ENCODE measurements around the gene KCNA3. TPM values are rescaled to one million over a fixed set of nuclear protein-coding genes. Genes with fewer than 3 reads are reported as not detected.

KCNA3 gene
- total RNA-seq, 1 donor from 2014 or later = 24.0 TPM

DNA sequence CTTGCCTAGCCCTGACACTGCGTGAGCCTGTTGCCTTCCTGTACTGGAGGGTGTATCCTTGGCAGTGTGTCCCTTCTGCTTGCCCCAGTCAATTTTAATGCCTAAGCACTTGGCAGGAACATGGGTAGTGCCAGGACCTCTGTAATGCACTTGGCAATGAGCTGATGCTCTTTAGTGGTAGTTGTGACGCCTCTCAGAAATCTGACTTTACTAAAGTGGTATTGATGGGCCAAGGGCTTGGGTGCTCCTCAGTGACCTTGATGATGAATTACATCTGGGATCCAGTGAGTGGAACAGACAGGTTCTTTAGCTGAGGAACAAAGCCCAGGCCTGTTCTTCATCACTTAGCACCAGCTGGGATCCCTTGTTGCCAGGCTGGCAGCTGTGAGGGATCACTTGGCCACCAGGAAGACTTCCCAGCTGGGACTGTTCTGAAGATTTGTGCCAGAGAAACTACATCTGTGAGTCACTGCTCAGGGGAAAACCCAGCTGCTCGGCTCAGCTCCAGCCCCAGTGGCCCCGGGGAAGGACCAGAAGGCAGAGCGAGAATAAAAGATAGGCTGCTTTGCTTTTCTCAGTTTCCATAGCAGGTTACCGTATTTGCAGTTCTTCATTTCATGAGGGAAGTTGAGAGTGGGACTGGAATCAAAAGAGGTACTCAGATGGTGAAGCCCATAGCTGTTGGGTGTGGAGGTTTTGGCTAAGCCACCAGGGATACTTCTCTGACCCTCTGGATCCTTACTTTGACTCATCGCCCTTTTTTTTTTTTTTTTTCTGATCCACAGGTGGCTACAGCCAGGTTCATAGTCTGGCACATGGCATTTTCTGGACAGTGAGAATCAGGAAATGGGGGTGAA, 40.1 kb downstream of the KCNA3 start:
- Mint-ChIP-seq H3K4me3 (ENCODE audit: low read depth) (peak overlapping the region; percentile 65), H3K4me1 (ENCODE audit: low read depth) (peaks cover 60% of the 10 kb centered on the region), H3K9me3 (no peaks in the 10 kb centered on the region), H3K27me3 (ENCODE audit: low read depth) (no peaks in the 10 kb centered on the region), H3K36me3 (ENCODE audit: low read depth) (no peaks in the 10 kb centered on the region), H3K27ac (peak overlapping the region; percentile 91)
- intact Hi-C loops (cut with micrococcal nuclease) = loop anchor here (1.0 to 10.0 kb wide), 6 partner anchors 38 to 840 kb away; partner anchors contain the start of genes C1orf162, CEPT1, DRAM2 and LRIF1
- DNase-seq (ENCODE audit: low spot score) = peak; percentile 59

DNA sequence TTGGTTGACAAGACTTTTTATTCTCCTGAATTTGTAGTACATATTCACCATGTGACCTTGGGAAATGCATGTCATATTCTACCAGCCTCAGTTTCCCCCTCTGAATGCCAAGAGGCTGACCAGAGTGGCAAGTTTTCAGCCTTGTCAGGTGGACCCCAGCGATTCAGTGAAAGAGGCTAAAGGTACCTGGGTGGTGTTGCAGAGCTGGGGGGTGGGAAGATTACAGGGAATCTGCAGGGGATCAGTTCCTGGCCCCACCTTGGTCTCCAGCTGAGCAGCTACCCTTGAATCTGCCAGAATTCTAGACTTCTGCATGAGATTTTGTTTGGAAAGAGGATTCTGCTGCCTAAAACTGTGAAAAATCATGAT, 40.7 kb downstream of the KCNA3 start:
- H3K4me3 Mint-ChIP-seq (ENCODE audit: low read depth) = no peak overlapping the region

DNA sequence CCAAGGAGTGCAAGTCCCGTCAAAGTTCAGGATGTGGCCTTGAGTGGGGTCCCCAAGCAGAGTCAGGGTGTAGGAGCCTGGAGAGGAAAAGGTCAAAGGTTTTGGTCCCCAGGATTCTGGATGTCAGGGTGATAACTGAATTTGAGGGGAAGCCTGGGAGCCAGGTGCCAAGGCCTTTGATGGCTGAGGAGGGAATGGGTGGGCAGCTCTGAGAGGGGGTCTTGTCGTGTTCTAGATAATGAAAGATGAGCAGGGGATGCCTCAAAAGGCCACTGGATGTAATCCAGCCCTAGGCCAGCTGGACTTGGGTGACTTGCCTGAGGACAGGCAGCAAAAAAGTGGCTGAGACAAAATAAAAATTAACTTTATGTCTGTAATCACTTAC, 41.1 kb downstream of the KCNA3 start:
- peak overlapping the region; percentile 42 for H3K27ac Mint-ChIP-seq
- no peak overlapping the region for H3K4me3 Mint-ChIP-seq (ENCODE audit: low read depth)
- no peaks in the 10 kb centered on the region for H3K27me3 Mint-ChIP-seq (ENCODE audit: low read depth)
- H3K9me3 Mint-ChIP-seq = no peaks in the 10 kb centered on the region
- no peaks in the 10 kb centered on the region for H3K36me3 Mint-ChIP-seq (ENCODE audit: low read depth)
- no peak for DNase-seq (ENCODE audit: low spot score)
- intact Hi-C loops (cut with micrococcal nuclease) = loop anchor here (2.0 to 10.0 kb wide), 5 partner anchors 149 to 841 kb away; partner anchors contain the start of genes C1orf162, CEPT1, DRAM2 and LRIF1
- H3K4me1 Mint-ChIP-seq (ENCODE audit: low read depth) = peaks cover 54% of the 10 kb centered on the region

More for the DNA sequence above, 40.7 kb downstream of the KCNA3 start:
- H3K27ac Mint-ChIP-seq = peak overlapping the region; percentile 91
- DNase-seq (ENCODE audit: low spot score) = no peak
- no peaks in the 10 kb centered on the region for H3K27me3 Mint-ChIP-seq (ENCODE audit: low read depth)
- no peaks in the 10 kb centered on the region for H3K36me3 Mint-ChIP-seq (ENCODE audit: low read depth)
- intact Hi-C loops (cut with micrococcal nuclease) = loop anchor here (2.0 to 10.0 kb wide), 5 partner anchors 148 to 841 kb away; partner anchors contain the start of genes C1orf162, CEPT1, DRAM2 and LRIF1
- no peaks in the 10 kb centered on the region for H3K9me3 Mint-ChIP-seq
- peaks cover 58% of the 10 kb centered on the region for H3K4me1 Mint-ChIP-seq (ENCODE audit: low read depth)

DNA sequence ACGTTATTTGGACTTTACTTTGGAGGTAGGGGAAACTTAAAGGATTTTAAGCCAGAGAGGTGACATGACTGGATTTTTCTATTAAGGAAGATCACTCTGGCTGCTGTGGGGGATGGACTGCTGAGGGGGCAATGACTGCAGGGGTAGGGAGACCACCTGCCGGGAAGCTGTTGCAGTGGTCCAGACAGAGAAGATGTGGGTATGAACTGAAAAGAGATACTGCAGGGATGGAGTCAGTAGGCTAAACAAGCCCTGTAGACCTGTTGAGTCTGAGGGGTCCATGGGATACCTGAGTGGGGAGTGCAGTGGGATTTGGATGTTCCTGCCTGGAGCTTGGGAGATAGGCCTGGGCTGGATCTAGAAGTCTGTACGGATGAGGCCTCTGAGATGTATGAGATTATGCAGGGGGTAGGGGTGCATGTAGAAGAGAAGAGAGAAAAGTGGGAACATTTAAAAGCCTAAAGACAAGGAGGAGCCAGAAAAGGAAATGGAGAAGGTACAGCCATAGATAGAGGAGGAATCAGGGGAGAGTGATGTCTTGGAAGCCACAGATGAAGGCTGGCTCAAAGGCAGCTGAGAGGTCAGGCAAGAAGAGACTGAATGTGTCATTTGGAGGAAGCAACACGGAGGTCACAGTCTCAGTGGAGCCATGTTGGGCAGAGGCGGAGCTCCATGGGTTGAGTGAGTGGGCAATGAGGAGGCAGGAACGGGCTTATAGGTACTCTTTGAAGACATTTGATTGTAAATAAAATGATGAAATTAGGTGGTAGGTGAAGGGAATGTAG, 42.7 kb downstream of the KCNA3 start:
- DNase-seq (ENCODE audit: low spot score) = no peak
- H3K36me3 Mint-ChIP-seq (ENCODE audit: low read depth) = peaks cover under 1% of the 10 kb centered on the region
- intact Hi-C loops (cut with micrococcal nuclease) = loop anchor here (1.0 to 10.0 kb wide), 9 partner anchors 13 to 843 kb away; partner anchors contain the start of genes C1orf162, CEPT1, DRAM2 and LRIF1
- H3K4me3 Mint-ChIP-seq (ENCODE audit: low read depth) = no peak overlapping the region
- H3K9me3 Mint-ChIP-seq = no peaks in the 10 kb centered on the region
- H3K27ac Mint-ChIP-seq = no peak overlapping the region
- H3K27me3 Mint-ChIP-seq (ENCODE audit: low read depth) = no peaks in the 10 kb centered on the region
- H3K4me1 Mint-ChIP-seq (ENCODE audit: low read depth) = peaks cover 57% of the 10 kb centered on the region

DNA sequence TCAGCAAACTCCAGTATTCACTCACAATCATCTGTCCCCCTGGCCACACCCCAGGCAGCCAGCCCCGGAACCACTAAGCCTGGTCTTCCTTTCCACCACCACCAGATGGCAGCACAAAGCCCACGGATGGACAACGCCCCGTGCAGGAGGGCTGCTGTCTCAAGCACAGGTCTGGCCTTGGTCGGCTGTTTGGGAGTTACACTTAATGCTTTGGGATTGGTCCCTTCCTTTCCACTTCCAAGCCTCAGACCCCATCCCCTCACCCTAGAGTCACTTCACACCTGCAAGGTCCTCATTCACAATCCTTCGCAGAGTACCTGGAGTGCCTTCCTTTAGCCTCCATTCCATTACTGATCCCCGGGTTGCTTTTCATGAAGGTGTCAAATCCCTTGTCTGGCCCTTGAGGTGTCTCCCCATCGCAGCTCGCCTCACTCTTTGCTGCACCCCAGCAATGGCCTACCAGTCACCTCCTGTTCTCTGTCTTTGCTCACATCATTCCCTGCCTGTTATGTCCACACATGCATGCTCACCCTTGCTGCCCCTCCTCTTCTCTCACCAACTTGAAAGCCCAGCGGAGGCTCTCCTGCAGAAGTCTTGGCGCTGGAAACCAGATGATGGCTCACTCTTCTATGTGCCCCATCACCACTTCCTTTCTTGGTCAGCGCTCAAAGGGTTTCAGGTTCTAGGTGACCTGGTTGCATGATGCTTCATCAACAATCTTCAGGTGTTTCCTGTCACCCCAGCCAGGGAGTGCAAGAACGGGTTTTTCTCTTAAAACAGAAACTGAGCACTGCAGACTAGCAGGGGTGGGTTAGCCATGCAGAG, 43.7 kb downstream of the KCNA3 start:
- DNase-seq (ENCODE audit: low spot score) = peak; percentile 81
- Mint-ChIP-seq H3K4me1 (ENCODE audit: low read depth) (peaks cover 58% of the 10 kb centered on the region), H3K4me3 (ENCODE audit: low read depth) (no peak overlapping the region), H3K9me3 (no peaks in the 10 kb centered on the region), H3K36me3 (ENCODE audit: low read depth) (peaks cover 5% of the 10 kb centered on the region), H3K27me3 (ENCODE audit: low read depth) (no peaks in the 10 kb centered on the region), H3K27ac (no peak overlapping the region)
- intact Hi-C loops (cut with micrococcal nuclease) = loop anchor here (1.0 to 10.0 kb wide), 9 partner anchors 12 to 844 kb away; partner anchors contain the start of genes C1orf162, CEPT1, DRAM2 and LRIF1

DNA sequence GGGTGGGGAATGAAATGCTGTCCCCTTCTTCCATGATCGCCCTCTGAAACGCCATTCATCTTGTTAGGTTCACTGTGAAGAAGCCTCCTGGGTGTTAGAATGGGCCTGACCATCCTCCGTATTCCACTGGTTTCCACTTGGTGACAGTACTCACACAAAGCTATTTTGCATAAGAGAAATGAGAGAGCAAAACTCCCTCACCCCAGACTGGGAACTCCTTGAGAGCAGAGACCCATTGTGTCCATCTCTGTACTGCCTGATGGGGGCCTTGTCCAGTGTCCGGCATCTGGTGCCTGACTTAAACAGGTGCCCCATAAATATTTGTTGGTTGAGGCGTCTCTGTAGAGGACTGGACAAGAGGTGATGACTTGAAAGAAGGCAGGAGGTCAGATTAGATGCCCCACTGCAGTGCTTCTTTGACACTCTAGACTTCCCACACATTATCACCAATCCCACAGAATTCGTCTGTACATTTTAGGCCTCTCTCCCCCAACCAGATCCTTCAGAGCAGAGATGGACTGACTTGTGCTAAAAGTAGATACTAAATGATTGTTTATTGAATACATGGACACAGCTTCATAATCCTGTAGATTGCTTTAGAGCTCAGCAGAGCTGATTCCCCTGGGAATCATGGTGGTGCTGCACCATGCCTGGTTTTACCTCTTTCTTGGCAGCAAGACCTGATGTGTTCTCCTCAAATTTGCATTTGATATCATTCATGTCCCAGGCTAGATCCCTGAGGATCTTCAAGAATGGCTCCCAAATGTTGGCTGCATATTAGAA, 46.2 kb downstream of the KCNA3 start:
- Mint-ChIP-seq H3K4me1 (ENCODE audit: low read depth) (peaks cover 36% of the 10 kb centered on the region), H3K9me3 (peaks cover 3% of the 10 kb centered on the region), H3K27ac (no peak overlapping the region), H3K36me3 (ENCODE audit: low read depth) (peaks cover 8% of the 10 kb centered on the region), H3K4me3 (ENCODE audit: low read depth) (no peak overlapping the region), H3K27me3 (ENCODE audit: low read depth) (peaks cover 3% of the 10 kb centered on the region)
- DNase-seq (ENCODE audit: low spot score) = peak; percentile 6
- intact Hi-C loops (cut with micrococcal nuclease) = no loop called here

DNA sequence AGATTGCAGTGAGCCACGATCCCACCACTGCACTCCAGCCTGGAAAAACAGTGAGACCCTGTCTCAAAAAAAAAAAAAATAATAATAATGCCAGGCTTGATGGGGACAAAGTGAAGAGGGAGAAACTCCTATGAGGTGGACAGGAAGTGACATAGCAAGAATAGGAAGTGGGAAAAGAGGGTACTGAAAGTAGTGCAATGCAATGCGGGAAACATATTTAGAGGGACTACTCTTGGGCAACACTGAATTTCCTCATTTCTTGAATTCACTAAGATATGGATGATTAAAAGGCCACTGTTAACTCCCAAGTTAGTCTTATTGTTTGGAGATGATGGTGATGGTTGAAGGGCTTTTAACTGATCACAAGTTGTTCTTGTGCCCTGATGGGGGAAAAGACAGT, 47.0 kb downstream of the KCNA3 start:
- DNase-seq (ENCODE audit: low spot score) = no peak
- intact Hi-C loops (cut with micrococcal nuclease) = no loop called here
- Mint-ChIP-seq H3K36me3 (ENCODE audit: low read depth) (peaks cover 10% of the 10 kb centered on the region), H3K9me3 (peaks cover 4% of the 10 kb centered on the region), H3K27me3 (ENCODE audit: low read depth) (peaks cover 4% of the 10 kb centered on the region), H3K4me1 (ENCODE audit: low read depth) (peaks cover 31% of the 10 kb centered on the region), H3K4me3 (ENCODE audit: low read depth) (no peak overlapping the region), H3K27ac (no peak overlapping the region)

DNA sequence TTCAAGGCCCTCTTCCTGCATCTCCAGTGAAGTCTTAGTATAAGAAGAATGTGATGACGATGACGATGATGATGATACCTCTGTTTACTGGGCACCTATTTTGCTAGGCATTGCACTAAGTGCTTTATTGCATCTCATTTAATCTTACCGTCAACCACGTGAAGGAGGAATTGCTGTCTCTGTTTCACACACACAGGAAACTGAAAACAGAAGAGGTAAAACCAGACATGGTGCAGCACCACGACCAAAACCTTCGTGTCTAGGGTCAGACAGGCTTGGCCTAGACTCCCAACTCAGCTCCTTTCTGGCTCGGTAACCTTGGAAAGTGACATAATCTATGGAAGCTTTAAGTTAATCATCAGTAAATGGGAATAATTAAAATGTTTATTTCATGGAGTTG, 47.9 kb downstream of the KCNA3 start:
- peaks cover 10% of the 10 kb centered on the region for H3K36me3 Mint-ChIP-seq (ENCODE audit: low read depth)
- H3K27me3 Mint-ChIP-seq (ENCODE audit: low read depth) = peaks cover 4% of the 10 kb centered on the region
- H3K4me1 Mint-ChIP-seq (ENCODE audit: low read depth) = peaks cover 31% of the 10 kb centered on the region
- intact Hi-C loops (cut with micrococcal nuclease) = no loop called here
- no peak overlapping the region for H3K4me3 Mint-ChIP-seq (ENCODE audit: low read depth)
- no peak overlapping the region for H3K27ac Mint-ChIP-seq
- DNase-seq (ENCODE audit: low spot score) = no peak
- H3K9me3 Mint-ChIP-seq = peaks cover 4% of the 10 kb centered on the region

Other genes with a start within 250 kb of the KCNA3 start
- not detected in 2 replicates for gene PROK1, start 223.8 kb downstream of the KCNA3 start, total RNA-seq
- not detected in 2 replicates for gene KCNA10, start 155.8 kb downstream of the KCNA3 start, total RNA-seq
- 0.16 and 0.21 TPM in 2 replicates for gene KCNA2, start 68.6 kb downstream of the KCNA3 start, total RNA-seq
- 161 and 165 TPM in 2 replicates for gene CD53, start 198.2 kb upstream of the KCNA3 start, total RNA-seq

Data from activated T-helper 2 cell treated with anti-CD3 and anti-CD28 coated beads, Interferon-gamma antibody, Interleukin-2, Interleukin-4, amounts not matched to agents 10 μg/mL and 5 μg/mL and 100 μg/mL, durations not matched to agents 14 hours and 24 hours and 36 hours (primary cell).